22Rv1 (cell line): ENCODE data around the gene ERN2.

ENCODE experiments used
- ZFX ChIP-seq: fragments of 450-650 bp; IDR thresholded peaks from 2 replicates; pipeline ENCODE4 v1.6.1; 2017; ENCODE audit warnings: antibody characterized with exemption, borderline replicate concordance
- TF ChIP-seq, protein P1 (sequence below): fragments of 450-650 bp; IDR thresholded peaks from 2 replicates; pipeline ENCODE4 v1.5.1; 2017; ENCODE audit warnings: mild to moderate bottlenecking

DNA sequence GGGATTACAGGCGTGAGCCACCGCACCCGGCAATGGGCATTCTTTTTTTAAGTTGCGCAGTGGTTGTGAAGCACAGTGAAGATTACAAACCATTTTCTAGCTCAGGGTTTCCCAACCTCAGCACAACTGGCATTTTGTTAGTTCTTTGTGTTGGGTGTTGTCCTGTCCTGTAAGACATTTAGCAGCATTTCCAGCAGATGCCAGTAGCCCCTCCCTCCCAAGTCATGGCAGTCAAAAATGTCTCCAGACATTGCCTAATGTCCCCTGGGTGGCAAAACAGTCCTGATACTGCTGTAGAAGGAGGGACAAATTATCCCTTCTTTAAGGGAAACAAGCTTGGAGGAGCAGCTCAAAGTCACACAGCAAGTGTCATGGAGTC, 18.8 kb downstream of the ERN2 start:
- TF ChIP-seq, protein P1, sequence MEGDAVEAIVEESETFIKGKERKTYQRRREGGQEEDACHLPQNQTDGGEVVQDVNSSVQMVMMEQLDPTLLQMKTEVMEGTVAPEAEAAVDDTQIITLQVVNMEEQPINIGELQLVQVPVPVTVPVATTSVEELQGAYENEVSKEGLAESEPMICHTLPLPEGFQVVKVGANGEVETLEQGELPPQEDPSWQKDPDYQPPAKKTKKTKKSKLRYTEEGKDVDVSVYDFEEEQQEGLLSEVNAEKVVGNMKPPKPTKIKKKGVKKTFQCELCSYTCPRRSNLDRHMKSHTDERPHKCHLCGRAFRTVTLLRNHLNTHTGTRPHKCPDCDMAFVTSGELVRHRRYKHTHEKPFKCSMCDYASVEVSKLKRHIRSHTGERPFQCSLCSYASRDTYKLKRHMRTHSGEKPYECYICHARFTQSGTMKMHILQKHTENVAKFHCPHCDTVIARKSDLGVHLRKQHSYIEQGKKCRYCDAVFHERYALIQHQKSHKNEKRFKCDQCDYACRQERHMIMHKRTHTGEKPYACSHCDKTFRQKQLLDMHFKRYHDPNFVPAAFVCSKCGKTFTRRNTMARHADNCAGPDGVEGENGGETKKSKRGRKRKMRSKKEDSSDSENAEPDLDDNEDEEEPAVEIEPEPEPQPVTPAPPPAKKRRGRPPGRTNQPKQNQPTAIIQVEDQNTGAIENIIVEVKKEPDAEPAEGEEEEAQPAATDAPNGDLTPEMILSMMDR = no peak
- no peak for TF ChIP-seq ZFX
